ENCODE data around the gene SYNPO2. TPM values are rescaled to one million over a fixed set of nuclear protein-coding genes. Genes with fewer than 3 reads are reported as not detected.

Gene SYNPO2
- total RNA-seq, 1 experiment from 2014 or later: 0.28 TPM

GRCh38 chr4:118916691-118917289 lies 28.1 kb downstream of the SYNPO2 start:
- DNase-seq (ENCODE audit: low read depth, low spot score): no peak
- Histone ChIP-seq H3K27ac (ENCODE audit: low read length) (no peak overlapping the region), H3K4me1 (ENCODE audit: control insufficient read depth, insufficient read depth, low read length) (no peaks in the 10 kb centered on the region), H3K9me3 (ENCODE audit: control insufficient read depth, insufficient read depth, low read depth, low read length) (no peaks in the 10 kb centered on the region), H3K27me3 (ENCODE audit: control insufficient read depth, insufficient read depth, low read length) (no peaks in the 10 kb centered on the region; the same call in 1 of the 2 replicates), H3K36me3 (ENCODE audit: control insufficient read depth, insufficient read depth, low read length) (no peaks in the 10 kb centered on the region), H3K4me3 (ENCODE audit: low read depth in 2 of 2, low read length in 2 of 2) (no peak overlapping the region)
- no TSS peak for BruUV-seq (replicated peaks)
- ATAC-seq: no peak
- CTCF ChIA-PET: no interaction called here
- TF ChIP-seq REST (IDR thresholded peaks at IDR 0.05; ENCODE audit: insufficient read depth in 1 of 2, low read depth in 2 of 2, low read length in 1 of 2) (no peak), POLR2AphosphoS5 (IDR thresholded peaks at IDR 0.05; ENCODE audit: low read depth, low read length) (no peak), TCF7L2 (IDR thresholded peaks at IDR 0.05; ENCODE audit: low read depth, low read length) (no peak), CTCF (IDR thresholded peaks at IDR 0.05) (no peak), SIN3A (IDR thresholded peaks at IDR 0.05; ENCODE audit: borderline replicate concordance, insufficient read depth, low read depth, low read length) (no peak)
- in situ Hi-C loops (cut with HindIII; ENCODE audit: low pct_unique_long_range_greater_than_20kb, low sequenced_read_pairs) (no loop called here), intact Hi-C loops (cut with micrococcal nuclease; ENCODE audit: unreplicated experiment) (no loop called here)
- POLR2A ChIA-PET: no interaction called here

- no peaks in the 10 kb centered on the region for H3K36me3 ChIP-seq (ENCODE audit: control insufficient read depth, insufficient read depth, low read length)
- H3K27me3 ChIP-seq (ENCODE audit: control insufficient read depth, insufficient read depth, low read length): no peaks in the 10 kb centered on the region; the same call in 1 of the 2 replicates
- DNase-seq (ENCODE audit: low read depth, low spot score): no peak
- no peak overlapping the region for H3K4me3 ChIP-seq (ENCODE audit: low read depth in 2 of 2, low read length in 2 of 2)
- H3K27ac ChIP-seq (ENCODE audit: low read length): no peak overlapping the region
- in situ Hi-C loops (cut with HindIII; ENCODE audit: low pct_unique_long_range_greater_than_20kb, low sequenced_read_pairs): no loop called here
- TF ChIP-seq SIN3A (IDR thresholded peaks at IDR 0.05; ENCODE audit: borderline replicate concordance, insufficient read depth, low read depth, low read length) (no peak), POLR2AphosphoS5 (IDR thresholded peaks at IDR 0.05; ENCODE audit: low read depth, low read length) (no peak), TCF7L2 (IDR thresholded peaks at IDR 0.05; ENCODE audit: low read depth, low read length) (no peak), REST (IDR thresholded peaks at IDR 0.05; ENCODE audit: insufficient read depth in 1 of 2, low read depth in 2 of 2, low read length in 1 of 2) (no peak), CTCF (IDR thresholded peaks at IDR 0.05) (no peak)
- ChIA-PET CTCF (no interaction called here), POLR2A (no interaction called here)
- no peak for ATAC-seq
- no peaks in the 10 kb centered on the region for H3K9me3 ChIP-seq (ENCODE audit: control insufficient read depth, insufficient read depth, low read depth, low read length)
- intact Hi-C loops (cut with micrococcal nuclease; ENCODE audit: unreplicated experiment): no loop called here
- no peaks in the 10 kb centered on the region for H3K4me1 ChIP-seq (ENCODE audit: control insufficient read depth, insufficient read depth, low read length)
- BruUV-seq (replicated peaks): no TSS peak
These were observed 28.9 kb downstream of the SYNPO2 start for GRCh38 chr4:118917582-118917981.
